Hippocampal formation (tissue), 2 donors: ENCODE results near the gene MBLAC2.

Experiments used
- DNase-seq, 2 donors: peaks; one replicate each; lab custom pipeline; 2025; lab: John Stamatoyannopoulos, UW

Gene MBLAC2

GRCh38 chr5:90474235-90475107 lies at the start of gene MBLAC2, which contains the start of gene POLR3G:
Gene MBLAC2, minus strand, starts transcription at chr5:90474771. Its CDS starts 479 bp downstream, at chr5:90474292.
Gene POLR3G, plus strand, starts transcription at chr5:90474864. Its CDS starts 10,704 bp downstream, at chr5:90485568.
- peak; percentile 89 to 90 for DNase-seq

DNA sequence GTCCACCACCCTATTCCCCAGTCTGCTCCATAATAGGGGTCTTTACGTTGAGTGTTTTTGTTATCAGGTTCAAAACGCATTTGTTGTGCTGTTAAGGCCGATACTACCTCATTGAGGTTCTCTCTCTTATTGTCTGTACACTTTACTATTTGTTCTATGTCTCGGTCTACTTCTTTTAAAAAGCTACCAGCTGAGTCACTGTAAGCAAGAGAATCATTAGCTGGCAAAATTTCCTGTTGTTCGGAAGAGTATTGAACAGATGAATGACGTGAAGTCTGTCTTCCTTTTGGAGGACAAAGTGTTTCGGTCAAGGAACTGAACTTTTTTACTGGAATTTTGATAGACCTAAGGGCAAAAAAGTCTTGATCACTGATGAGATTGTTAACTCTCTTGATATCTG lies 44.5 kb upstream of the MBLAC2 start:
- DNase-seq = no peak

DNA sequence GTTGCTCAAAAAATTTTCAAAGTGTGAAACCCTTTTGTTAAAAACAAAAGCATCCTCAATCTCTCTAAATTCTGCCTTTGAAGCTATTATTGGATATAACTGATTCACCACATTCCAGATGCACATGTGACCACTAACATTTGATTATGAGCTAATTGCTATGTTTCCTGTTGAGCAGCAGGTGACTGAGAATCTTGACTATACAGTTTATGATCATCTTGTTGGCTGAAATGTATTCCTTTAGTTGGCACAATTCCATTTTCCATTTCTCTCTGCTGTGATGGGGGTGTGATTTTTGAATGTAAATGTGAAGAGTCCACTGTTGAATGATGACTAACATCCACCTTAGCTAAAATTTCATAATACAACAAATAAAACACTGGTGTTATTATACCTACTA lies 44.1 kb upstream of the MBLAC2 start:
- no peak for DNase-seq

DNA sequence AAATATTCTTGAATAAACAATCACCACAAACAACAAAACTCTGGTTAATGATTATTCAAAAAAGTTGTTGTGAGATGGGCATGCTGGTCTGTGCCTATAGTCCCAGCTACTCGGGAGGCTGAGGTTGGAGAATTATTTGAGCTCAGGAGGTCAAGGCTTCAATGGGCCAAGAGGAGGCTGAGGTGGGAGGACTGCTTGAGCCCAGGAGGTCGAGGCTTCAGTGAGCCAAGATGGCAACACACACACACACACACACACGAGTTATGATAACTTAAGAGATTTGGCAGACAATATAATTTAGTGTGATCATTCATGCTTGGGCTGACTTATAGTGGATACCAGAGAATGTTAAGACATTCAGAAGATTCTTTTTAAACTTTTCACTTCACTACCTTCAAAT lies 39.9 kb upstream of the MBLAC2 start:
- no peak for DNase-seq

- no peak for DNase-seq
These were observed 35.9 kb upstream of the MBLAC2 start for GRCh38 chr5:90510438-90510837.

- no peak for DNase-seq
These were observed 31.6 kb upstream of the MBLAC2 start for GRCh38 chr5:90506221-90506620.

DNA sequence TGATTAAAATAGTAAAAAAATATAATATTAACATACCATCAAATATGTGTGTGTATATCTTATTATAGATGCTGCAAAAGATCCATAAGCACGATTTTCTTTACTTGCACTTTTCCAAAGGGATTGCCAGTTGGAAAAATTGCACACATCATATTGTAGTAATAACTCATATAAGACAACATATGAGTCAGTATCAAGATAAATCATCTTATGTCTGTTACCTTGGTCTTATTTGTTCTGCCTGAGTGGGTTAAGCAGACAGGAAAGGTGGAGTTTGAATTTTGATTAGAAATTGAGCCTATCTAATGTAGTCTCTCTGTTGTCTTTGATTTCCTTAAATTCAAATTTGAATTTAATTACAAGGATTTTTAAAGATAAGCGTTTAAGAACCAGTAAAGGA lies 30.2 kb upstream of the MBLAC2 start:
- no peak for DNase-seq

GRCh38 chr5:90503596-90503995 lies 29.0 kb upstream of the MBLAC2 start:
- DNase-seq = no peak

DNA sequence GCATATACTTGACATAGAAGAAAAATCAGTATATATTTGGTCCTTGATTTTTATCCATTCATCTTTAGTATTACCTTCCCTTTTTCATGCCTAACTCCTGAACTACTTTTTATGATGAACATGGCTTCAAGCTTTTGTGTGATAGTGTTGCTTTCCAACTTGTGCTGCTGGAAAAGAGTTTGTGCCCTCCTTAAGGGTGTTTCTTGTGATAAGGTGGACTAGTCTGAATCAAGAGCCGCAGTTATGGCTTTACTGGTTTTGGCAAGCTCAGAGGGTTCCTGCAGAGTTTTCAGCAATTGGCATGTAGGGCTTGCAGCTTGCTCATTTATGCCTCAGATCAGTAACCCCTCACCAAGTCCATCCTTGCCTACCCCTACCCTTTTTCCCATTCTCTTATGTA lies 20.6 kb upstream of the MBLAC2 start:
- no peak for DNase-seq

GRCh38 chr5:90494043-90494442 lies 19.5 kb upstream of the MBLAC2 start:
- DNase-seq = no peak

DNA sequence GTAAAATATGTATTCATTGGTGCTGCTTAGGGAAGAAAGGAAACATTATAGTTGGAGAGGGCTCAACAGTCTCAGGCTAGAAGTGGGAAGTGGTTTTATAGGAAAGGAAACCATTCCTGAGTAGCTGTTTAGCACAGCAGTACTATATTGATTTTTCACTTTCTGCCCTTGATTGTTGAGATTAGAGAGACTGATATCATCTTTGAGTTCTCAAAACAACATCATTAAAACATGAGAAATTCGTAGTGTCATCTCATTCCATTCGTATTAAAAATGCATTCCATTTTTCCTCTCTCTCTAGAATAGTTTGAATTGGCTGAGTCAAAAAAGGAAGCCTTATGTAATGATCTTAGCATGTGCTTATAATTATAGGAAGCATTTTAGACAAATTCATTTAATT lies 14.2 kb upstream of the MBLAC2 start:
- no peak for DNase-seq

- DNase-seq = no peak
These were observed 10.0 kb upstream of the MBLAC2 start for GRCh38 chr5:90484540-90484939.

DNA sequence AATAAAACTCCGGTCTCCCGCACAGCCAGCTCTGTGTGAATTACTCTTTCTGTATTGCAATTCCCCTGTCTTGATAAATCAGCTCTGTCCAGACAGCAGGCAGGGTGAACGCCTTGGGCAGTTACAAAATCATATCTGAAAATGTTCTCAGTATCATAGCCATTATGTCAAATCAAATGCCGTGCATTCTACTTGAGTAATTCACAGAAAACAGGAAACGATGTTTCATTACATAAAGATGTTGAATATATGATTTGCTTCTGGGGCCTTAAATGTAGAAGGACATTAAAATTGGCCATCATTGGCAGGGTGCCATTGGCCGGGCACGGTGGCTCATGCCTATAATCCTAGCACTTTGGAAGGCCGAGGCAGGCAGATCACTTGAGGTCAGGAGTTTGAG lies 8.6 kb upstream of the MBLAC2 start:
- DNase-seq = no peak

DNA sequence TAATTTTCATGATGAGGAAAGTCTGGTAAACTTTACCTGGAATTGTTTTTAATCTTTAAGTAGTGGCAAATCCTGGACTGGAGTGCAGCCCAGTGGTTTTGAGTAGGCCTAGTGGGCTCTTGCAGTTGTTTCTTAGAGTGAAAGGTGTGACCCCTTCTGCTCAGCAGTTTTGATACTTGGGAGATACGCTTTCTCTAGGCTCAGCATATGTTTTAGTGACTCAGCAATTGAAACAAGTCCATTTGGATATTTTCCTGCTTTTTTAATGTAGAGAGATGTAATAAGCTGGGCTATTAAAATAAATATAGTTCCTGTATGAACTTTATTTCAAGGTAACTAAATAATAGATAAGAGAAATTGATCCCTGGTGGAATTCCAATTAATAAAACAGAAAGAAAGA lies 6.1 kb upstream of the MBLAC2 start:
- DNase-seq = no peak

DNA sequence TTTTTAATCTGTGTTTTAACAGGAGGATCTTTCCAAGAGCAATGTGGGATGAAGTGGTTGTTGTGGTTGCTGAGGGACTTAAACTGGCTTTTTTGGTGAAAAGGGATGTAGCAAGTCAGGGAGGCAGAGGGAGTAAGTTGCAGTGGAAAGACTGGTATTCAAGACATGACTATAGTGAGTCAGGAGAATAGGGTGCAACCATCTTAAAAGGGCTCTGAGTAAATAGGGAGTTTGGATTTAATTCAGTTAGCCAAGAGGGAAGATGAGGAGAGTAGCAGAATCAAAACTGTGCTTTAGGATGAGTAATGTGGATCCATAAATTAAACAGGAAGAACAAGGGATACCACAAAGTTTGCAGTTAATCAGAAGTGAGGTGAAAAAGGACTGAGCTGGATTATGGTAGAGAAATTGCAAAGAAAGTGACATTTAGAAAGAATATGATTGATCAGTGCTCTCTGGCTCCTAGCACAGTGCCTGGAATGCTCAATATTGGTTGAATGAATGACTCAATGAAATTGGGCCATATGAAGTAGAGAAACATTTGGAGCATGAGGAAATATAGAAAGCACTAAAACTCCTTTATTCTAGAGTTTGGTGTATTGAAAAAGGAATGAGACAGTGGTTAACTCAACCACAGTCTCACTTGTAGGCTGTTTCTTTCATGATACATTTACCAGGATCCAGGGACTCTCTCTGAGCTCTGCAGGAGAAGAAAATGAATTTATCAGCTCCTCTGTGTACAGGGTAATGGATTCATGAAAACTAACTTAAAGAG lies 5.2 kb upstream of the MBLAC2 start:
- DNase-seq = no peak

GRCh38 chr5:90477621-90478215 lies 3.1 kb upstream of the MBLAC2 start:
- DNase-seq = no peak

GRCh38 chr5:90477073-90477472 lies 2.5 kb upstream of the MBLAC2 start:
- peak in 1 of 2 donors; percentile 8 for DNase-seq

- DNase-seq = no peak
These were observed 1.8 kb upstream of the MBLAC2 start for GRCh38 chr5:90476391-90476790.

DNA sequence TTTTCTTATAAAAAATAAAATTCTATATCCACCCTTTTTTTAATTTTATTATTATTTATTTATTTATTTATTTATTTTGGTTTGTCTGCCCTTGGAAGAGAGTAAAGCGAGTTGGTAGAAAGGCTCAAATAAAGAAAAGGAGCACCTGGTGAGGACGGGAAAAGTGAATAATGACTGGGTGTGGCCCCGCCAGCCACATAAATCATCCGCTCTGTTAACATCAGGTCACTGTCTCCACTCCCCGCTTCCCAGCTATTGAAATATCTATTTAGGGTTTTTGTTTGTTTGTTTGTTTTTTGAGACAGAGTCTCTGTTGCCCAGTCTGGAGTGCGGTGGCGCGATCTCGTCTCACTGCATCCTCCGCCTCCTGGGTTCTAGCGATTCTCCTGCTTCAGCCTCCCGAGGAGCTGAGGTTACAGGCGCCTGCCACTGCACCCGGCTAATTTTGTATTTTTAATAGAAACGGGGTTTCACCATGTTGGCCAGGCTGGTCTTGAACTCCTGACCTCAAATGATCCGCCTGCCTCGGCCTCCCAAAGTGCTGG lies 937 bp upstream of the MBLAC2 start:
- no peak for DNase-seq

DNA sequence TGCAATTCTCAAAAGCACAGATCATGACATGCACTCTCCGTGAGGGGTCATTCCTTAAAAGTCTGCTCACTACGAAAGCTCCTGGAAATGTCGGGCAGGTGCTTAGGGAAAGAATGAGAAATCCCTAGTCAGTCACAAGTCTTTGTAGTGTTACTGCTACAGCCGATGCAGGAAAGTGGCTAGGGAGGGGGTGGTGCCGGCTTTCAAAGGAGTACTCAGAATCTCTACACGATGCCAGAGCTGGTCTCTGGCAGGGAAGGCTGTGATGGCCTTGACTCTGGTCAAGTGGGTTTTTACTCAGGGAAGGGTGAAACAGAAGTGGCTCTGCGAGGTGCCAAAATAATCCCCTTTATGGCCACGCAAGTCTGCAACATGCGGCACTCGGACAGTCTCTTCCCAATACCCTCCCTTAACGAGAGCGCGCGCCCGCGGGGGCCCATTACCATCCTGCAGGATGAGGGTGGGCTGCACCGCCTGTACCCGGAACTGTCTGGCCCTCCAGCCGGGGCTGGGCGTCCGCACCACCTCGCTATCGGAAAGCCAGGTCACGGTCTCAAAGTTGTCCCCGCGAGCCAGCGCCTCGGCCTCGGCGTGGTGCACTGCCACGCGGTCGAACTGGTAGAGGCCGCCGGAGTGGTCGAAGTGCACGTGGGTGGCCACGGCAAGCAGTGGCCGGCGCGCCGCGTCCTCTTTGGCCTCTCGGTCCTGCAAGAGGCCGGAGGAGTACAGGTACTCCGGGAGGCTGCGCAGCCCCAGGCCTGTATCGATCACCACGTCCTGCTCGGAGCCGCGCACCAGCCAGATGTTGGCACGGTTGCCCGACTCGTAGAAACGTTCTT lies 956 bp downstream of the MBLAC2 start:
- DNase-seq = peak; percentile 55 to 63

GRCh38 chr5:90472783-90473395 lies 1.7 kb downstream of the MBLAC2 start:
- DNase-seq = no peak
